Stimulated activated CD4-positive, alpha-beta T cell treated with anti-CD3 and anti-CD28 coated beads, TNF-alpha, amount 100 ng/mL, for 4 hours (primary cell): ENCODE data around the gene VENTX.

Source experiments
- DNase-seq, 3 experiments: peaks; one replicate each; pipeline ENCODE4 v3.0.0-alpha.2; 2020; ENCODE audit warnings: low read depth in 3 of 3

VENTX gene

GRCh38 chr10:133237588-133238465 is at the start of gene VENTX:
Gene VENTX, plus strand, starts transcription at chr10:133237855. Its CDS starts 60 bp downstream, at chr10:133237915.
- DNase-seq: no peak

GRCh38 chr10:133187906-133188681 is 49.6 kb upstream of the VENTX start:
- DNase-seq: no peak

- no peak for DNase-seq
Measured at GRCh38 chr10:133189256-133189655, 48.4 kb upstream of the VENTX start.

- no peak for DNase-seq
Measured at GRCh38 chr10:133189726-133190125, 47.9 kb upstream of the VENTX start.

GRCh38 chr10:133190225-133190624 is 47.4 kb upstream of the VENTX start:
- DNase-seq: no peak

GRCh38 chr10:133191651-133192050 is 46.0 kb upstream of the VENTX start:
- DNase-seq: no peak

GRCh38 chr10:133194151-133194550 is 43.5 kb upstream of the VENTX start:
- DNase-seq: no peak

GRCh38 chr10:133195096-133195495 is 42.6 kb upstream of the VENTX start:
- no peak for DNase-seq

GRCh38 chr10:133195611-133196010 is 42.0 kb upstream of the VENTX start:
- DNase-seq: no peak

- DNase-seq: no peak
Measured at GRCh38 chr10:133196221-133196915, 41.3 kb upstream of the VENTX start.

GRCh38 chr10:133196936-133197758 is 40.5 kb upstream of the VENTX start:
- DNase-seq: no peak

GRCh38 chr10:133197786-133198185 is 39.9 kb upstream of the VENTX start:
- DNase-seq: no peak

GRCh38 chr10:133198206-133198605 is 39.4 kb upstream of the VENTX start:
- no peak for DNase-seq

GRCh38 chr10:133198621-133199487 is 38.8 kb upstream of the VENTX start:
- no peak for DNase-seq

GRCh38 chr10:133199488-133199885 is 38.2 kb upstream of the VENTX start:
- DNase-seq: no peak

GRCh38 chr10:133199992-133200611 is 37.6 kb upstream of the VENTX start:
- DNase-seq: no peak

- no peak for DNase-seq
Measured at GRCh38 chr10:133200621-133201031, 37.0 kb upstream of the VENTX start.

GRCh38 chr10:133201151-133201947 is 36.3 kb upstream of the VENTX start:
- DNase-seq: no peak
